Prostate gland (tissue), 2 donors: Measurements from ENCODE around the gene CHMP6.

Source experiments
- CTCF ChIP-seq, 4 experiments: fragments of 200-600 bp in 2 of 4; fragments of 450-650 bp in 2 of 4; sonication (generic) in 2 of 4; IDR thresholded peaks; 1 replicate in 3 of 4; 2 replicates in 1 of 4; pipeline ENCODE4 v1.5.1; 2016 to 2019; ENCODE audit warnings: antibody characterized with exemption in 4 of 4, mild to moderate bottlenecking in 2 of 4, moderate library complexity in 2 of 4
- POLR2A ChIP-seq: fragments of 450-650 bp; IDR thresholded peaks from one replicate; pipeline ENCODE4 v1.6.1; 2016; ENCODE audit warnings: antibody characterized with exemption, mild to moderate bottlenecking

DNA sequence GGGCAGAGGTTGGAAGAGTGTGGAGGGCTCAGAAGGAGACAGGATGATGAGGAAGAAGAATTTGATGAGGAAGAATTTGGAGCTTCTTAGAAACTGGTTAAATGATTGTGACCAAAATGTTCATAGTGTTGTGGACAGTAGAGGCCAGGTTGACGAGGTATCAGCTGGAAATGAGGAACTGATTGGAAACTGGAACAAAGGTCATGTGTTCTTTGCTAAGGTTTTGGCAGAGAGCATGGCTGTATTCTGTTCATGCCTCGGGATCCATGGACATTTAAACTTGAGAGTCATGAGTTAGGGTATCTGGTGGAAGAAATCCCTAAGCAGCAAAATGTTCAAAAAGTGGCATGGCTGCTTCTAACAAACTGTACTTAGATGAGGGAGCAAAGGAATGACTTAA is 19.3 kb downstream of the CHMP6 start:
- TF ChIP-seq CTCF (IDR thresholded peaks at IDR 0.05) = no peak
- no peak for TF ChIP-seq POLR2A
